ENCODE results near the gene DRC3.

DRC3 gene

DNA sequence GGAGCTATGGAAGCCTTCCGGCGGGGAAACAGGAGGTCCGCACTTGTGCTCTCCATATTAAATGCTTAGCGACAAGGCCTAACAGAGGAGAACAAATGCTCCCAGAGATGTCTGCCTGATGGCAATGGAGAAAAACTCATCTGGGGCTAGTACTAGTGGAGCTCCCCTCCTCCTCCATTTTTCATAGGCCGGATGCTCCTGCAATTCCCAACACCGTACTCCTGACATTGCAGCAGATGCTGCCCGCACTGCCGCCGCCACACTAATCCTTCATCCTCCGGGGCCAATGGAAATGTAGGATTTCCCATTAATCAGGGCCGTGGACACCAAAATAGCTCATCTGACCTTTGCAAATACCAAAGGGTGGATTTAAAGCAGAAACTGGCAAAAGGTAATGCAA lies 27.9 kb upstream of the DRC3 start:
- Histone ChIP-seq H3K27me3 (ENCODE audit: control insufficient read depth, insufficient read depth, low read length) (no peaks in the 10 kb centered on the region), H3K9ac (no peak overlapping the region), H3K36me3 (ENCODE audit: control insufficient read depth, insufficient read depth, low read length) (no peaks in the 10 kb centered on the region), H3K4me1 (peaks cover 27% of the 10 kb centered on the region), H3K79me2 (peaks cover 71% of the 10 kb centered on the region), H3K9me3 (ENCODE audit: control insufficient read depth, low read length) (no peaks in the 10 kb centered on the region), H2AFZ (no peak overlapping the region), H3K4me2 (ENCODE audit: low read length) (no peak overlapping the region), H3K27ac (no peak overlapping the region), H3K4me3 (ENCODE audit: low read depth, low read length) (no peak overlapping the region)
- TF ChIP-seq, protein P1, sequence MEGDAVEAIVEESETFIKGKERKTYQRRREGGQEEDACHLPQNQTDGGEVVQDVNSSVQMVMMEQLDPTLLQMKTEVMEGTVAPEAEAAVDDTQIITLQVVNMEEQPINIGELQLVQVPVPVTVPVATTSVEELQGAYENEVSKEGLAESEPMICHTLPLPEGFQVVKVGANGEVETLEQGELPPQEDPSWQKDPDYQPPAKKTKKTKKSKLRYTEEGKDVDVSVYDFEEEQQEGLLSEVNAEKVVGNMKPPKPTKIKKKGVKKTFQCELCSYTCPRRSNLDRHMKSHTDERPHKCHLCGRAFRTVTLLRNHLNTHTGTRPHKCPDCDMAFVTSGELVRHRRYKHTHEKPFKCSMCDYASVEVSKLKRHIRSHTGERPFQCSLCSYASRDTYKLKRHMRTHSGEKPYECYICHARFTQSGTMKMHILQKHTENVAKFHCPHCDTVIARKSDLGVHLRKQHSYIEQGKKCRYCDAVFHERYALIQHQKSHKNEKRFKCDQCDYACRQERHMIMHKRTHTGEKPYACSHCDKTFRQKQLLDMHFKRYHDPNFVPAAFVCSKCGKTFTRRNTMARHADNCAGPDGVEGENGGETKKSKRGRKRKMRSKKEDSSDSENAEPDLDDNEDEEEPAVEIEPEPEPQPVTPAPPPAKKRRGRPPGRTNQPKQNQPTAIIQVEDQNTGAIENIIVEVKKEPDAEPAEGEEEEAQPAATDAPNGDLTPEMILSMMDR (IDR thresholded peaks at IDR 0.05) = no peak

DNA sequence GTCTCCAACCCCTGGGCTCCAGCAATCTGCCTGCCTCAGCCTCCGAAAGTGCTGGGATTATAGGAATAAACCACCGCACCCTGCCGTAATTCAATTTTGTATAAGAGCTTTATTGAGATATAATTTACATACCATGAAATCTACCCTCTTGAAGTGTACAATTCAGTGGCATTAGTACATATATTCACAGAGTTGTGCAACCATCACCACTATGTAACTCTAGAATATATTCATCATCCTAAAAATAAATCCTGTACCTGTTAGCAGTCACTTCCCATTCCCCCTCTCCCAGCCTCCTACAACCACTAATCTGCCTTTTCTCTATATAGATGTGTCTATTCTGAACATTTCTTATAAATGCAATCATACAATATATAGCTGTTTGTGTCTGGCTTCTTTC lies 26.6 kb upstream of the DRC3 start:
- TF ChIP-seq, protein P1 (IDR thresholded peaks at IDR 0.05) = no peak
- Histone ChIP-seq H3K4me2 (ENCODE audit: low read length) (no peak overlapping the region), H3K4me3 (ENCODE audit: low read depth, low read length) (no peak overlapping the region), H2AFZ (no peak overlapping the region), H3K9me3 (ENCODE audit: control insufficient read depth, low read length) (no peaks in the 10 kb centered on the region), H3K27me3 (ENCODE audit: control insufficient read depth, insufficient read depth, low read length) (no peaks in the 10 kb centered on the region), H3K9ac (no peak overlapping the region), H3K27ac (no peak overlapping the region), H3K36me3 (ENCODE audit: control insufficient read depth, insufficient read depth, low read length) (no peaks in the 10 kb centered on the region), H3K4me1 (peaks cover 18% of the 10 kb centered on the region), H3K79me2 (peaks cover 76% of the 10 kb centered on the region)

DNA sequence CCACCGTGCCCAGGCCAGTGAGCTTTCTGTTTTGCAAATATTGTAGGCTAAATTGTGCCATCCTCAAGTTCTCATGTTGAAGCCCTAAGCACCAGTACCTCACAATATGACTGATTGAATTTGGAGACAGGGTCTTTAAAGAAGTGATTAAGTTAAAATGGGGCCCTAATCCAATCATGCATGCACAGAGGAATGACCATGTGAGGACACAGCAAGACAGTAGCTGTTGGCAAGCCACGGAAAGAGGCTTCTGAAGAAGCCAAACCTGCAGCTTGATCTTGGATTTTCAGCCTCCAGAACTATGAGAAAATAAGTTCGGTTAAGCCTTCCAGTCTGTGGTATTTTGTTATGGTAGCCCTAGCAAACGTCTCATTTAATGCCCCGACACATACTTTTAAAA lies 25.4 kb upstream of the DRC3 start:
- no peaks in the 10 kb centered on the region for H3K27me3 ChIP-seq (ENCODE audit: control insufficient read depth, insufficient read depth, low read length)
- H2AFZ ChIP-seq = no peak overlapping the region
- H3K9me3 ChIP-seq (ENCODE audit: control insufficient read depth, low read length) = no peaks in the 10 kb centered on the region
- no peak overlapping the region for H3K4me2 ChIP-seq (ENCODE audit: low read length)
- H3K4me3 ChIP-seq (ENCODE audit: low read depth, low read length) = no peak overlapping the region
- H3K79me2 ChIP-seq = peaks cover 70% of the 10 kb centered on the region
- TF ChIP-seq, protein P1 (IDR thresholded peaks at IDR 0.05) = no peak
- H3K27ac ChIP-seq = no peak overlapping the region
- peaks cover 12% of the 10 kb centered on the region for H3K4me1 ChIP-seq
- no peak overlapping the region for H3K9ac ChIP-seq
- no peaks in the 10 kb centered on the region for H3K36me3 ChIP-seq (ENCODE audit: control insufficient read depth, insufficient read depth, low read length)

DNA sequence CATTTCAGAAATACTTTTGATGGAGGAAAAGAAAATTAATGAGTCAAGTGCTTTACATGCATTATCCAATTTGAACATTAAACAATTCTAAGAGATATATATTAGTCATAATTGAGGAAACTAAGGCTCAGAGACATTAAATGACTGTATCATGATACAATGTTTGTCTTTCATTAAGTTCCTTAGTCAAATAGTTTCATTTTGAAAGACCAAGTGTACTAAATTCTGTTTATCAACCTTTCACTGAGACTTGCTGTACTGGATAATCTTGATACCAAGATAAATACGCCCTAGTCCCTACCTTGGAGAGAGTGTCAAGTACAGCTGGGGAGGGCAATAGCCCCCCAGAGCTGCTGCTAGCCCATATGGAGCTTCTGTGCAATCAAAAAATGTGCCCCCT lies 24.7 kb upstream of the DRC3 start:
- Histone ChIP-seq H2AFZ (no peak overlapping the region), H3K4me1 (peaks cover 12% of the 10 kb centered on the region), H3K27me3 (ENCODE audit: control insufficient read depth, insufficient read depth, low read length) (no peaks in the 10 kb centered on the region), H3K36me3 (ENCODE audit: control insufficient read depth, insufficient read depth, low read length) (no peaks in the 10 kb centered on the region), H3K4me2 (ENCODE audit: low read length) (no peak overlapping the region), H3K79me2 (peaks cover 73% of the 10 kb centered on the region), H3K9me3 (ENCODE audit: control insufficient read depth, low read length) (no peaks in the 10 kb centered on the region), H3K4me3 (ENCODE audit: low read depth, low read length) (no peak overlapping the region), H3K27ac (no peak overlapping the region), H3K9ac (no peak overlapping the region)
- TF ChIP-seq, protein P1 (IDR thresholded peaks at IDR 0.05) = no peak

DNA sequence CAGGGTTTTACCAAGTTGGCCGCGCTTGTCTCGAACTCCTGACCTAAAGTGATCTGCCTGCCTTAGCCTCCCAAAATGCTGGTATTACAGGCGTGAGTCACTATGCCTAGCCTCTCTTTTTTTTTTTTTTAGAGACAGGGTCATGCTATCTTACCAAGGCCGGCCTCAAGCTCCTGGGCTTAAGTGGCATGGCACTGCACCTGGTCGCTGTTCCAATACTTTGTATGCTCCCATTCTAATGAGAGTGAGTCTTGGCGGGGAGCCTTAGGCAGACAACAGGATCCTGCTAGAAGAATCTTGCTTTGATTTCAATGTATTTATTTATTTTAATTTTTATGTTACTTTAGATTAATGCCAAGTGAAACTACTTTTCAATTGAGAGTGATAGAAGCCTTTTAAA lies 22.3 kb upstream of the DRC3 start:
- Histone ChIP-seq H3K4me2 (ENCODE audit: low read length) (no peak overlapping the region), H3K4me1 (no peaks in the 10 kb centered on the region), H3K9ac (no peak overlapping the region), H3K27me3 (ENCODE audit: control insufficient read depth, insufficient read depth, low read length) (no peaks in the 10 kb centered on the region), H2AFZ (no peak overlapping the region), H3K9me3 (ENCODE audit: control insufficient read depth, low read length) (no peaks in the 10 kb centered on the region), H3K36me3 (ENCODE audit: control insufficient read depth, insufficient read depth, low read length) (no peaks in the 10 kb centered on the region), H3K4me3 (ENCODE audit: low read depth, low read length) (no peak overlapping the region), H3K79me2 (peaks cover 72% of the 10 kb centered on the region), H3K27ac (no peak overlapping the region)
- TF ChIP-seq, protein P1 (IDR thresholded peaks at IDR 0.05) = no peak

Data from parathyroid adenoma (tissue), 2 donors.